ENCODE results near the gene ATXN1. TPM values are rescaled to one million over a fixed set of nuclear protein-coding genes. Genes with fewer than 3 reads are reported as not detected.
A peak's percentile ranks its signal among the peaks of the same experiment; 100 is the strongest.

The ATXN1 gene
- total and polyA plus RNA-seq, 2 of the 13 experiments (the other 11 are each of a cell fraction or from before 2014, with no cell fraction given) = 20.7 to 39.5 TPM

- TF ChIP-seq NR0B2 (CRISPR knock-in tag; IDR thresholded peaks at IDR 0.05) (no peak), ZNF446 (CRISPR knock-in tag; IDR thresholded peaks at IDR 0.05) (no peak), ZNF138 (CRISPR knock-in tag; IDR thresholded peaks at IDR 0.05; ENCODE audit: low read depth) (no peak), ARHGAP35 (CRISPR knock-in tag; IDR thresholded peaks at IDR 0.05; ENCODE audit: borderline replicate concordance) (no peak), RXRA (CRISPR knock-in tag; IDR thresholded peaks at IDR 0.05) (no peak), HMGXB4 (CRISPR knock-in tag; IDR thresholded peaks at IDR 0.05; ENCODE audit: borderline replicate concordance in 1 of 2, low read depth in 1 of 2) (0 out of 4 replicates have a peak, but pooled peaks of 1 of the 2 experiments have one; percentile 46), DNMT1 (CRISPR knock-in tag; IDR thresholded peaks at IDR 0.05) (no peak), MIER2 (CRISPR knock-in tag; IDR thresholded peaks at IDR 0.05) (no peak), E2F5 (CRISPR knock-in tag; conservative IDR thresholded peaks at IDR 0.05) (no peak), ZNF790 (CRISPR knock-in tag; IDR thresholded peaks at IDR 0.05; ENCODE audit: borderline replicate concordance) (no peak), SMC3 (IDR thresholded peaks at IDR 0.05; ENCODE audit: low read length) (peak; percentile 57), ZNF704 (CRISPR knock-in tag; IDR thresholded peaks at IDR 0.05; ENCODE audit: borderline replicate concordance) (no peak), SP140L (CRISPR knock-in tag; IDR thresholded peaks at IDR 0.05; ENCODE audit: borderline replicate concordance) (0 out of 2 replicates have a peak, but pooled peaks have one; percentile 59), ZNF780A (CRISPR knock-in tag; IDR thresholded peaks at IDR 0.05) (no peak), ZNF615 (CRISPR knock-in tag; IDR thresholded peaks at IDR 0.05; ENCODE audit: borderline replicate concordance) (no peak), MAX (IDR thresholded peaks at IDR 0.05) (no peak), U2AF2 (IDR thresholded peaks at IDR 0.05; ENCODE audit: low read depth, low read length) (no peak), ZNF75D (CRISPR knock-in tag; IDR thresholded peaks at IDR 0.05; ENCODE audit: borderline replicate concordance) (no peak), XRCC5 (optimal IDR thresholded peaks at IDR 0.05; ENCODE audit: low read length) (peak; percentile 83), ATF1 (CRISPR knock-in tag; IDR thresholded peaks at IDR 0.05) (no peak), ZNF20 (CRISPR knock-in tag; IDR thresholded peaks at IDR 0.05) (no peak), ZBTB26 (CRISPR knock-in tag; IDR thresholded peaks at IDR 0.05; ENCODE audit: borderline replicate concordance) (no peak), SRY (CRISPR knock-in tag; IDR thresholded peaks at IDR 0.05) (no peak)
Measured at GRCh38 chr6:16331384-16332174, 429.7 kb downstream of the ATXN1 start (continued).
